HepG2 (cell line): ENCODE data around the gene GLIPR1L1. TPM values are rescaled to one million over a fixed set of nuclear protein-coding genes. Genes with fewer than 3 reads are reported as not detected.

Source experiments
- ASH2L ChIP-seq: fragments of 300-600, 200-600 bp; sonication (generic); IDR thresholded peaks from 2 replicates; pipeline ENCODE4 v1.7.0; 2017; ENCODE audit warnings: low read depth, mild to moderate bottlenecking, moderate library complexity, mixed read lengths, low read length; ENCODE audit not compliant: insufficient read length
- FOXA3 ChIP-seq: IDR thresholded peaks from 2 replicates; pipeline ENCODE4 v1.6.1; 2016; ENCODE audit warnings: missing genetic modification reagents, missing compliant biosample characterization
- KAT7 ChIP-seq: IDR thresholded peaks from 2 replicates; pipeline ENCODE4 v1.6.1; 2018; ENCODE audit warnings: borderline replicate concordance, missing compliant biosample characterization
- MXI1 ChIP-seq: IDR thresholded peaks from 3 replicates; pipeline ENCODE4 v1.6.1; 2012; ENCODE audit warnings: low read depth, low read length, inconsistent platforms, borderline replicate concordance
- NFYB ChIP-seq: sonication (generic); formaldehyde crosslinking; IDR thresholded peaks from 2 replicates; pipeline ENCODE4 v1.4.0; 2020; ENCODE audit warnings: missing genetic modification reagents
- PHF8 ChIP-seq: sonication (generic); formaldehyde crosslinking; IDR thresholded peaks from 2 replicates; pipeline ENCODE4 v1.5.0; 2020; ENCODE audit warnings: missing genetic modification reagents
- PITX1 ChIP-seq: sonication (generic); formaldehyde crosslinking; IDR thresholded peaks from 2 replicates; pipeline ENCODE4 v1.5.1; 2020; ENCODE audit warnings: mild to moderate bottlenecking, missing genetic modification reagents
- SAP130 ChIP-seq: IDR thresholded peaks from 2 replicates; pipeline ENCODE4 v1.6.1; 2016; ENCODE audit warnings: low read depth
- YEATS4 ChIP-seq: sonication (generic); formaldehyde crosslinking; IDR thresholded peaks from 2 replicates; pipeline ENCODE4 v1.4.0; 2020; ENCODE audit warnings: missing genetic modification reagents, borderline replicate concordance
- ZNF441 ChIP-seq: sonication (generic); formaldehyde crosslinking; IDR thresholded peaks from 2 replicates; pipeline ENCODE4 v1.7.0; 2021; ENCODE audit warnings: missing genetic modification reagents, borderline replicate concordance
- ZNF607 ChIP-seq: sonication (generic); formaldehyde crosslinking; IDR thresholded peaks from 2 replicates; pipeline ENCODE4 v1.5.1; 2020; ENCODE audit warnings: missing genetic modification reagents, mild to moderate bottlenecking, borderline replicate concordance
- ZSCAN21 ChIP-seq: sonication (generic); formaldehyde crosslinking; IDR thresholded peaks from 2 replicates; pipeline ENCODE4 v1.8.0; 2022; ENCODE audit warnings: mild to moderate bottlenecking, missing genetic modification reagents, moderate library complexity, borderline replicate concordance
- polyA plus RNA-seq, 8 experiments: library from polyadenylated mRNA; depleted of rRNA in 3 of 8; stranded (reverse) in 7 of 8; unstranded in 1 of 8; fragments of >200 nt; fragmentation: Illumina TruSeq in 4 of 8; extraction: Trizol in 4 of 8; gene quantifications; 2 replicates each; pipeline versions ENCODE4 v1.2.1 to v1.2.3, GENCODE V29; 2011 to 2016; ENCODE audit warnings: low read depth in 4 of 8, missing spikeins in 1 of 8, mixed read lengths in 1 of 8; ENCODE audit not compliant: insufficient read depth in 1 of 8
- total RNA-seq, 5 experiments: library from RNA; depleted of rRNA; stranded (reverse); fragments of >200 nt; fragmentation: Illumina TruSeq; extraction: Trizol; gene quantifications; 2 replicates each; pipeline ENCODE4 v1.2.3, GENCODE V29; 2016; ENCODE audit warnings: low read depth in 1 of 5
- TF ChIP-seq, protein P1 (sequence below), 2 experiments: sonication (generic) in 1 of 2; formaldehyde crosslinking in 1 of 2; IDR thresholded peaks; 2 replicates each; pipeline versions ENCODE4 v1.4.0 to v1.6.1; 2018 to 2020; ENCODE audit warnings: missing genetic modification reagents in 2 of 2, borderline replicate concordance in 1 of 2, low read depth in 1 of 2, mild to moderate bottlenecking in 1 of 2, missing biosample characterization in 1 of 2
- TF ChIP-seq, protein P2 (sequence below): sonication (generic); formaldehyde crosslinking; IDR thresholded peaks from 2 replicates; pipeline ENCODE4 v1.5.1; 2020; ENCODE audit warnings: mild to moderate bottlenecking, moderate library complexity, missing genetic modification reagents
- TF ChIP-seq, protein P3 (sequence below): sonication (generic); formaldehyde crosslinking; IDR thresholded peaks from 2 replicates; pipeline ENCODE4 v1.5.0; 2020; ENCODE audit warnings: missing genetic modification reagents, mild to moderate bottlenecking, borderline replicate concordance
- TF ChIP-seq, protein P4 (sequence below): sonication (generic); IDR thresholded peaks from 2 replicates; pipeline ENCODE4 v1.6.1; 2016; ENCODE audit warnings: low read depth, borderline replicate concordance
- TF ChIP-seq, protein P5 (sequence below): sonication (generic); formaldehyde crosslinking; conservative IDR thresholded peaks from 2 replicates; pipeline ENCODE4 v1.8.0; 2022; ENCODE audit warnings: low read depth, missing genetic modification reagents
- TF ChIP-seq, protein P6 (sequence below): sonication (generic); formaldehyde crosslinking; IDR thresholded peaks from 2 replicates; pipeline ENCODE4 v1.8.0; 2022; ENCODE audit warnings: mild to moderate bottlenecking, missing genetic modification reagents
- TF ChIP-seq, protein P7 (sequence below): sonication (generic); formaldehyde crosslinking; IDR thresholded peaks from 2 replicates; pipeline ENCODE4 v1.8.1; 2023; ENCODE audit warnings: mild to moderate bottlenecking, missing genetic modification reagents, borderline replicate concordance

Gene GLIPR1L1
- total and polyA plus RNA-seq, 2 of the 13 experiments (the other 11 are each of a cell fraction or from before 2014, with no cell fraction given): not detected

DNA sequence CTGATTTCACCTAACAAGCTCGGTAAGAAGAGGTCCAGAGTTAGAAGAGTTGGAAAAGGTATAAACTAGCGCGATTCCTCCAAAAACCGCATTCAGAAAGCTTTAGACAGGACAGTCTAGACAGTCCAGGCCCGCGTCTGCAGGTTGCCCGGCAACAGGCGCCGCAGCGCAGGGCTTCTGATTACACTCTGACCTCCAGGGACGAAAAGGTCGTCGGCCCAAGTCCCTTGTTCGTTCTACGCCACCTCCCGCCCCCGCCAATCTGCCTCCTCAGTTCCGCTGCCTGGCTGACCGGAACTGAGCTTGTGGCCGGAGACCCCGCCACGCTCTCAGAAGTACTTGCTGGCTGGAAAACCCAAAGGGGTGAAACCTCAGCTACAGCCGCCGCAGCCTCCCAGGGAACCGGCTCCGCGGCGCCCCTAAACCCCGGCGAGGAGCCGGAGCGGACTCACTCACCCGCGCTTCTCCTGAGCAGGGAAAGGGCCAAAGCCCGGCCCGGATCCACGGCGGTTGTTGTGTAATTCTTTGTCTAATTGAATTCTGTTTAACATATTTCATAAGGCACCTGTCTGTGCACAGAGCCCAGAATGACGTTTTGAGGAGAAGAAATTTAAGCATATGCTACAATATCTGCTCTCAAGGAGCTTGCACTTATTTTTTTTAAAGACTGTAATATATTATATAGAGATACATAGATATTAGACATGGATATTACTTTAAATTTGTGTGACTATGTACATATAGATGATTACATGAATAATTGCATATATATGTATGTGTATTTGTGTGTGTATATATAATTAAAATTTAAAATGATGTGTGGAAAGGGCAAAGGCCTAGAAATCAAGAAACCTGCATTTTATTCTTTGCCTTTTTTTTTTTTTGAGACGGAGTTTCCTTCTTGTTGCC lies 4.3 kb upstream of the GLIPR1L1 start, which contains the start of gene CAPS2 (continued):
- TF ChIP-seq MXI1 (peak; percentile 17; the same call in 1 of the 3 replicates), ASH2L (peak; percentile 68), FOXA3 (CRISPR knock-in tag) (0 out of 2 replicates have a peak, but pooled peaks have one; percentile 23), PITX1 (CRISPR knock-in tag) (peak; percentile 68; the same call in 1 of the 2 replicates), NFYB (CRISPR knock-in tag) (no peak), ZNF607 (CRISPR knock-in tag) (0 out of 2 replicates have a peak, but pooled peaks have one; percentile 46), KAT7 (CRISPR knock-in tag) (no peak), PHF8 (peak; percentile 66), SAP130 (CRISPR knock-in tag) (peak; percentile 80), ZSCAN21 (0 out of 2 replicates have a peak, but pooled peaks have one; percentile 33), YEATS4 (CRISPR knock-in tag) (peak; percentile 57), ZNF441 (CRISPR knock-in tag) (peak; percentile 39; the same call in 1 of the 2 replicates)
- TF ChIP-seq, protein P1, sequence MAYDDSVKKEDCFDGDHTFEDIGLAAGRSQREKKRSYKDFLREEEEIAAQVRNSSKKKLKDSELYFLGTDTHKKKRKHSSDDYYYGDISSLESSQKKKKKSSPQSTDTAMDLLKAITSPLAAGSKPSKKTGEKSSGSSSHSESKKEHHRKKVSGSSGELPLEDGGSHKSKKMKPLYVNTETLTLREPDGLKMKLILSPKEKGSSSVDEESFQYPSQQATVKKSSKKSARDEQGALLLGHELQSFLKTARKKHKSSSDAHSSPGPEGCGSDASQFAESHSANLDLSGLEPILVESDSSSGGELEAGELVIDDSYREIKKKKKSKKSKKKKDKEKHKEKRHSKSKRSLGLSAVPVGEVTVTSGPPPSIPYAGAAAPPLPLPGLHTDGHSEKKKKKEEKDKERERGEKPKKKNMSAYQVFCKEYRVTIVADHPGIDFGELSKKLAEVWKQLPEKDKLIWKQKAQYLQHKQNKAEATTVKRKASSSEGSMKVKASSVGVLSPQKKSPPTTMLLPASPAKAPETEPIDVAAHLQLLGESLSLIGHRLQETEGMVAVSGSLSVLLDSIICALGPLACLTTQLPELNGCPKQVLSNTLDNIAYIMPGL (CRISPR knock-in tag; IDR thresholded peaks at IDR 0.05; ENCODE audit: borderline replicate concordance in 1 of 2, low read depth in 1 of 2): peak in 1 of 2 experiments; percentile 61; a peak in 3 of 4 replicates
- TF ChIP-seq, protein P2, sequence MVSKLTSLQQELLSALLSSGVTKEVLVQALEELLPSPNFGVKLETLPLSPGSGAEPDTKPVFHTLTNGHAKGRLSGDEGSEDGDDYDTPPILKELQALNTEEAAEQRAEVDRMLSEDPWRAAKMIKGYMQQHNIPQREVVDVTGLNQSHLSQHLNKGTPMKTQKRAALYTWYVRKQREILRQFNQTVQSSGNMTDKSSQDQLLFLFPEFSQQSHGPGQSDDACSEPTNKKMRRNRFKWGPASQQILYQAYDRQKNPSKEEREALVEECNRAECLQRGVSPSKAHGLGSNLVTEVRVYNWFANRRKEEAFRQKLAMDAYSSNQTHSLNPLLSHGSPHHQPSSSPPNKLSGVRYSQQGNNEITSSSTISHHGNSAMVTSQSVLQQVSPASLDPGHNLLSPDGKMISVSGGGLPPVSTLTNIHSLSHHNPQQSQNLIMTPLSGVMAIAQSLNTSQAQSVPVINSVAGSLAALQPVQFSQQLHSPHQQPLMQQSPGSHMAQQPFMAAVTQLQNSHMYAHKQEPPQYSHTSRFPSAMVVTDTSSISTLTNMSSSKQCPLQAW (CRISPR knock-in tag): peak; percentile 47; the same call in 1 of the 2 replicates
- TF ChIP-seq, protein P3, sequence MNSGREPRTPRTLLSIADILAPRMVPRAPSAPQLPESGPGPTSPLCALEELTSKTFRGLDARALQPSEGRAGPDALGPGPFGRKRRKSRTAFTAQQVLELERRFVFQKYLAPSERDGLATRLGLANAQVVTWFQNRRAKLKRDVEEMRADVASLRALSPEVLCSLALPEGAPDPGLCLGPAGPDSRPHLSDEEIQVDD (CRISPR knock-in tag): no peak
- TF ChIP-seq, protein P4, sequence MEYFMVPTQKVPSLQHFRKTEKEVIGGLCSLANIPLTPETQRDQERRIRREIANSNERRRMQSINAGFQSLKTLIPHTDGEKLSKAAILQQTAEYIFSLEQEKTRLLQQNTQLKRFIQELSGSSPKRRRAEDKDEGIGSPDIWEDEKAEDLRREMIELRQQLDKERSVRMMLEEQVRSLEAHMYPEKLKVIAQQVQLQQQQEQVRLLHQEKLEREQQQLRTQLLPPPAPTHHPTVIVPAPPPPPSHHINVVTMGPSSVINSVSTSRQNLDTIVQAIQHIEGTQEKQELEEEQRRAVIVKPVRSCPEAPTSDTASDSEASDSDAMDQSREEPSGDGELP: peak; percentile 18; the same call in 1 of the 2 replicates
- TF ChIP-seq, protein P5, sequence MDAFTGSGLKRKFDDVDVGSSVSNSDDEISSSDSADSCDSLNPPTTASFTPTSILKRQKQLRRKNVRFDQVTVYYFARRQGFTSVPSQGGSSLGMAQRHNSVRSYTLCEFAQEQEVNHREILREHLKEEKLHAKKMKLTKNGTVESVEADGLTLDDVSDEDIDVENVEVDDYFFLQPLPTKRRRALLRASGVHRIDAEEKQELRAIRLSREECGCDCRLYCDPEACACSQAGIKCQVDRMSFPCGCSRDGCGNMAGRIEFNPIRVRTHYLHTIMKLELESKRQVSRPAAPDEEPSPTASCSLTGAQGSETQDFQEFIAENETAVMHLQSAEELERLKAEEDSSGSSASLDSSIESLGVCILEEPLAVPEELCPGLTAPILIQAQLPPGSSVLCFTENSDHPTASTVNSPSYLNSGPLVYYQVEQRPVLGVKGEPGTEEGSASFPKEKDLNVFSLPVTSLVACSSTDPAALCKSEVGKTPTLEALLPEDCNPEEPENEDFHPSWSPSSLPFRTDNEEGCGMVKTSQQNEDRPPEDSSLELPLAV (CRISPR knock-in tag): no peak
- TF ChIP-seq, protein P6, sequence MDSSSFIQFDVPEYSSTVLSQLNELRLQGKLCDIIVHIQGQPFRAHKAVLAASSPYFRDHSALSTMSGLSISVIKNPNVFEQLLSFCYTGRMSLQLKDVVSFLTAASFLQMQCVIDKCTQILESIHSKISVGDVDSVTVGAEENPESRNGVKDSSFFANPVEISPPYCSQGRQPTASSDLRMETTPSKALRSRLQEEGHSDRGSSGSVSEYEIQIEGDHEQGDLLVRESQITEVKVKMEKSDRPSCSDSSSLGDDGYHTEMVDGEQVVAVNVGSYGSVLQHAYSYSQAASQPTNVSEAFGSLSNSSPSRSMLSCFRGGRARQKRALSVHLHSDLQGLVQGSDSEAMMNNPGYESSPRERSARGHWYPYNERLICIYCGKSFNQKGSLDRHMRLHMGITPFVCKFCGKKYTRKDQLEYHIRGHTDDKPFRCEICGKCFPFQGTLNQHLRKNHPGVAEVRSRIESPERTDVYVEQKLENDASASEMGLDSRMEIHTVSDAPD: peak; percentile 54; the same call in 1 of the 2 replicates
- TF ChIP-seq, protein P7, sequence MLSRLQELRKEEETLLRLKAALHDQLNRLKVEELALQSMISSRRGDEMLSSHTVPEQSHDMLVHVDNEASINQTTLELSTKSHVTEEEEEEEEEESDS (CRISPR knock-in tag): 0 out of 2 replicates have a peak, but pooled peaks have one; percentile 58
